Ascending aorta (tissue), 2 donors: ENCODE measurements around the gene PI4KB. TPM values are rescaled to one million over a fixed set of nuclear protein-coding genes. Genes with fewer than 3 reads are reported as not detected.
"Not testable (repeated sequence)": the region's sequence is repeated elsewhere in the genome, so short reads cannot be mapped to it uniquely, and the experiment has no call there.

Experiments used
- DNase-seq, 2 donors: peaks; one replicate each; pipeline ENCODE4 v3.0.0-alpha.2; 2019; ENCODE audit warnings: low spot score in 2 of 2
- H3K27ac ChIP-seq, 2 donors: fragments of 200-600 bp; sonication (generic); one replicate each; pipeline ENCODE4 v1.5.1; 2016 to 2017; ENCODE audit warnings: mild to moderate bottlenecking in 1 of 2
- H3K27me3 ChIP-seq: fragments of 200-600 bp; sonication (generic); one replicate; pipeline ENCODE4 v1.5.1; 2017
- H3K36me3 ChIP-seq, 2 donors: fragments of 200-600 bp; sonication (generic); one replicate each; pipeline ENCODE4 v1.5.1; 2016
- H3K4me1 ChIP-seq, 2 donors: fragments of 200-600 bp; sonication (generic); one replicate each; pipeline ENCODE4 v1.5.1; 2016 to 2017; ENCODE audit warnings: mild to moderate bottlenecking in 1 of 2
- H3K4me3 ChIP-seq, 2 donors: fragments of 200-600 bp; sonication (generic); one replicate each; pipeline ENCODE4 v1.5.1; 2016 to 2017; ENCODE audit warnings: mild to moderate bottlenecking in 1 of 2
- H3K9me3 ChIP-seq, 2 donors: fragments of 200-600 bp; sonication (generic); one replicate each; pipeline ENCODE4 v1.5.1; 2016
- CTCF ChIP-seq, 3 experiments: fragments of 200-600 bp in 2 of 3; fragments of 450-650 bp in 1 of 3; sonication (generic) in 2 of 3; IDR thresholded peaks; one replicate each; pipeline ENCODE4 v1.5.1; 2016 to 2019; ENCODE audit warnings: antibody characterized with exemption in 3 of 3, mild to moderate bottlenecking in 1 of 3, moderate library complexity in 1 of 3
- intact Hi-C: fragments of 100-400 bp; cut with DNase I; formaldehyde crosslinking; loops from one replicate; pipeline ENCODE4 v1.15.1; 2023
- total RNA-seq: library from RNA; depleted of rRNA; stranded (reverse); fragments of >200 nt; gene quantifications from one replicate; pipeline ENCODE4 v1.1.0, GENCODE V29; 2016

PI4KB gene
- total RNA-seq, 1 donor from 2014 or later: 94.8 TPM

GRCh38 chr1:151282883-151283725, 44.1 kb downstream of the PI4KB start:
- Histone ChIP-seq H3K4me3 (peak overlapping the region; percentile 89 to 94), H3K9me3 (no peaks in the 10 kb centered on the region), H3K4me1 (peaks cover 6 to 17% of the 10 kb centered on the region in 2 donors), H3K27me3 (no peaks in the 10 kb centered on the region), H3K27ac (peak overlapping the region; percentile 97 to 99), H3K36me3 (peaks cover 29 to 31% of the 10 kb centered on the region in 2 donors)
- intact Hi-C loops: loop anchor here (1.0 to 5.0 kb wide), 5 partner anchors 29 to 258 kb away; partner anchors contain the start of genes PI4KB, PSMB4, PSMD4 and TUFT1
- no peak for DNase-seq
- TF ChIP-seq CTCF (IDR thresholded peaks at IDR 0.05): no peak

GRCh38 chr1:151281969-151282882, 45.0 kb downstream of the PI4KB start, which contains the start of gene ZNF687:
Gene ZNF687 (plus strand): TSS chr1:151282299. CDS start chr1:151286292, 3,993 bp downstream.
- Histone ChIP-seq H3K27me3 (no peaks in the 10 kb centered on the region), H3K9me3 (no peaks in the 10 kb centered on the region), H3K4me3 (peak within 1 kb of the TSS; percentile 89 to 94), H3K27ac (peak within 1 kb of the TSS; percentile 97 to 99), H3K4me1 (peaks cover 6 to 17% of the 10 kb centered on the region in 2 donors), H3K36me3 (peaks cover 20 to 22% of the 10 kb centered on the region in 2 donors)
- TF ChIP-seq CTCF (IDR thresholded peaks at IDR 0.05): no peak
- intact Hi-C loops: loop anchor here (1.0 to 5.0 kb wide), 5 partner anchors 28 to 259 kb away; partner anchors contain the start of genes PI4KB, PSMB4, PSMD4 and TUFT1
- peak; percentile 100 for DNase-seq

GRCh38 chr1:151281225-151281968, 45.8 kb downstream of the PI4KB start:
- Histone ChIP-seq H3K27me3 (no peaks in the 10 kb centered on the region), H3K36me3 (peaks cover 12 to 14% of the 10 kb centered on the region in 2 donors), H3K4me3 (peak overlapping the region; percentile 70 to 94), H3K9me3 (no peaks in the 10 kb centered on the region), H3K27ac (peak overlapping the region; percentile 97 to 99), H3K4me1 (peaks cover 6 to 17% of the 10 kb centered on the region in 2 donors)
- DNase-seq: peak; percentile 93 to 99
- TF ChIP-seq CTCF (IDR thresholded peaks at IDR 0.05): peak in 1 of 3 experiments; percentile 19
- intact Hi-C loops: loop anchor here (5.0 kb wide), 1 partner anchor 116 kb away; the partner anchor contains the start of gene PSMB4

GRCh38 chr1:151277249-151277648, 50.0 kb downstream of the PI4KB start:
- intact Hi-C loops: no loop called here
- Histone ChIP-seq H3K4me1 (peaks cover 0 to 5% of the 10 kb centered on the region in 2 donors), H3K36me3 (no peaks in the 10 kb centered on the region), H3K27ac (no peak overlapping the region), H3K4me3 (no peak overlapping the region), H3K27me3 (no peaks in the 10 kb centered on the region), H3K9me3 (no peaks in the 10 kb centered on the region)
- no peak for TF ChIP-seq CTCF (IDR thresholded peaks at IDR 0.05)
- DNase-seq: no peak

- H3K27me3 ChIP-seq, H3K36me3 ChIP-seq, H3K4me1 ChIP-seq, H3K4me3 ChIP-seq, H3K9me3 ChIP-seq, H3K27ac ChIP-seq, intact Hi-C loops, DNase-seq: not testable (repeated sequence)
Measured at GRCh38 chr1:151275341-151275740, 51.9 kb downstream of the PI4KB start.
